WTC11 (cell line): Measurements from ENCODE around the gene MT2A. TPM values are rescaled to one million over a fixed set of nuclear protein-coding genes. Genes with fewer than 3 reads are reported as not detected.
A peak's percentile ranks its signal among the peaks of the same experiment; 100 is the strongest.

Source experiments
- ATAC-seq: fragments of 200-7000 bp; cut with Tn5 transposase; 2 replicates; pipeline ENCODE4 v1.10.0; 2021; ENCODE audit warnings: mild to moderate bottlenecking, moderate library complexity
- CTCF ChIA-PET: fragments of 300-600 bp; sonication (Branson Sonifier 250); formaldehyde crosslinking; loops from one replicate; lab custom pipeline; 2021; ENCODE audit warnings: antibody characterized with exemption; lab: Charles Lee
- POLR2A ChIA-PET: fragments of 350-600 bp; sonication (Branson Sonifier 250); formaldehyde crosslinking; loops from one replicate; lab custom pipeline; 2021; ENCODE audit warnings: antibody characterized with exemption; lab: Charles Lee
- DNase-seq: peaks from one replicate; pipeline ENCODE4 v3.0.0; 2021; ENCODE audit warnings: low spot score
- H3K27ac Mint-ChIP-seq: 2 replicates; pipeline ENCODE4 v1.8.0; 2021; ENCODE audit warnings: mixed read lengths
- H3K27me3 Mint-ChIP-seq: 2 replicates; pipeline ENCODE4 v1.8.0; 2021; ENCODE audit warnings: low read depth, mild to moderate bottlenecking, moderate library complexity, mixed read lengths
- H3K36me3 Mint-ChIP-seq: 2 replicates; pipeline ENCODE4 v1.8.0; 2021; ENCODE audit warnings: mixed read lengths
- H3K4me1 Mint-ChIP-seq: 2 replicates; pipeline ENCODE4 v1.8.0; 2022; ENCODE audit warnings: mixed read lengths
- H3K4me3 Mint-ChIP-seq: 2 replicates; pipeline ENCODE4 v1.8.0; 2021; ENCODE audit warnings: mild to moderate bottlenecking, moderate library complexity, mixed read lengths
- H3K9me3 Mint-ChIP-seq: 2 replicates; pipeline ENCODE4 v1.8.0; 2021; ENCODE audit warnings: mixed read lengths
- GABPB1 ChIP-seq: sonication (generic); formaldehyde crosslinking; IDR thresholded peaks from 2 replicates; pipeline ENCODE4 v1.8.1; 2023; ENCODE audit warnings: mild to moderate bottlenecking, missing genetic modification reagents
- HMGA2 ChIP-seq: fragments of 250-450 bp; sonication (Bioruptor Pico); IDR thresholded peaks from 2 replicates; pipeline ENCODE4 v1.4.0; 2021; ENCODE audit warnings: mild to moderate bottlenecking, moderate library complexity
- IRF2 ChIP-seq: sonication (generic); formaldehyde crosslinking; IDR thresholded peaks from 2 replicates; pipeline ENCODE4 v1.8.0; 2022; ENCODE audit warnings: low read depth, missing genetic modification reagents, borderline replicate concordance
- MXD4 ChIP-seq: fragments of 250-450 bp; sonication (Bioruptor Pico); IDR thresholded peaks from 2 replicates; pipeline ENCODE4 v1.8.0; 2021; ENCODE audit warnings: mild to moderate bottlenecking, moderate library complexity, borderline replicate concordance
- MYBL2 ChIP-seq: sonication (generic); formaldehyde crosslinking; IDR thresholded peaks from 2 replicates; pipeline ENCODE4 v1.8.1; 2023; ENCODE audit warnings: mild to moderate bottlenecking, moderate library complexity, missing genetic modification reagents
- NFATC4 ChIP-seq: fragments of 250-450 bp; sonication (Bioruptor Pico); IDR thresholded peaks from 2 replicates; pipeline ENCODE4 v1.9.0; 2021; ENCODE audit warnings: mild to moderate bottlenecking
- NFYB ChIP-seq: sonication (generic); formaldehyde crosslinking; conservative IDR thresholded peaks from 2 replicates; pipeline ENCODE4 v1.8.0; 2022; ENCODE audit warnings: low read depth, missing genetic modification reagents
- OVOL2 ChIP-seq: fragments of 250-450 bp; sonication (Bioruptor Pico); IDR thresholded peaks from 2 replicates; pipeline ENCODE4 v1.9.0; 2021; ENCODE audit warnings: mild to moderate bottlenecking, borderline replicate concordance
- PRRX2 ChIP-seq: fragments of 250-450 bp; sonication (Bioruptor Pico); IDR thresholded peaks from 2 replicates; pipeline ENCODE4 v1.8.0; 2021; ENCODE audit warnings: mild to moderate bottlenecking
- RELA ChIP-seq: sonication (generic); formaldehyde crosslinking; IDR thresholded peaks from 2 replicates; pipeline ENCODE4 v1.8.1; 2022; ENCODE audit warnings: missing genetic modification reagents, mild to moderate bottlenecking, borderline replicate concordance
- SMAD4 ChIP-seq: sonication (generic); formaldehyde crosslinking; IDR thresholded peaks from 2 replicates; pipeline ENCODE4 v1.8.0; 2022; ENCODE audit warnings: mild to moderate bottlenecking, missing genetic modification reagents
- ZNF138 ChIP-seq: sonication (generic); formaldehyde crosslinking; conservative IDR thresholded peaks from 2 replicates; pipeline ENCODE4 v1.8.1; 2022; ENCODE audit warnings: mild to moderate bottlenecking, moderate library complexity, missing genetic modification reagents
- ZNF317 ChIP-seq: sonication (generic); formaldehyde crosslinking; IDR thresholded peaks from 2 replicates; pipeline ENCODE4 v1.8.1; 2023; ENCODE audit warnings: low read depth, mild to moderate bottlenecking, moderate library complexity, missing genetic modification reagents, borderline replicate concordance
- ZNF671 ChIP-seq: fragments of 250-450 bp; sonication (Bioruptor Pico); IDR thresholded peaks from 2 replicates; pipeline ENCODE4 v1.8.0; 2021; ENCODE audit warnings: mild to moderate bottlenecking
- total RNA-seq: library from RNA; stranded (reverse); gene quantifications from 3 replicates; pipeline ENCODE4 v1.2.3, GENCODE V29; 2021
- TF ChIP-seq, protein P1 (sequence below): sonication (generic); formaldehyde crosslinking; IDR thresholded peaks from 2 replicates; pipeline ENCODE4 v1.8.0; 2022; ENCODE audit warnings: missing genetic modification reagents
- TF ChIP-seq, protein P2 (sequence below): fragments of 250-450 bp; sonication (Bioruptor Pico); IDR thresholded peaks from 2 replicates; pipeline ENCODE4 v1.9.0; 2021; ENCODE audit warnings: mild to moderate bottlenecking, borderline replicate concordance
- TF ChIP-seq, protein P3 (sequence below): fragments of 200-600 bp; IDR thresholded peaks from 2 replicates; pipeline ENCODE4 v1.8.0; 2022; ENCODE audit warnings: antibody characterized with exemption
- TF ChIP-seq, protein P4 (sequence below): fragments of 250-450 bp; sonication (Bioruptor Pico); IDR thresholded peaks from 2 replicates; pipeline ENCODE4 v2.1.2; 2022; ENCODE audit warnings: mild to moderate bottlenecking, moderate library complexity
- TF ChIP-seq, protein P5 (sequence below): sonication (generic); formaldehyde crosslinking; IDR thresholded peaks from 2 replicates; pipeline ENCODE4 v1.8.1; 2023; ENCODE audit warnings: mild to moderate bottlenecking, missing genetic modification reagents, borderline replicate concordance

The MT2A gene
- total RNA-seq, 1 experiment from 2014 or later, result 139 TPM

DNA sequence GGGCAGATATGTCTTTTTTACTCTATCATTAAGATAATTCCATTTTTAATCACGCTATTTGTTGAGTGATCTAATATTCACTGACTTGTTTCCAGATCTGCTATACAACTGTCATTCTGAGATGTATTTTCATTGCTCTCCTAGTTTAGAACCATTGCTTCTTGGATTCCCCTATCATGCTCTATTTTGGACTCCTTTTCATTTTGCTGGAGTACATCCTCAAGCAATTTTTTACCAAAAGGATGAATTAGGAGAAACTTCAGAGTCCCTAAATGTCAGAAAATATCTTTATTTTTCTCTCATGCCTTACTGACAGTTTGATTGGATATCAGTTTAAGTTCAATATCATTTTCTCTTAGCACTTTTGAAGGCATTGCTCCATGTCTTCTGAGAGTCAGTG lies 33.8 kb upstream of the MT2A start (continued):
- TF ChIP-seq IRF2 (CRISPR knock-in tag) (no peak), PRRX2 (CRISPR knock-in tag) (no peak)
- TF ChIP-seq, protein P1, sequence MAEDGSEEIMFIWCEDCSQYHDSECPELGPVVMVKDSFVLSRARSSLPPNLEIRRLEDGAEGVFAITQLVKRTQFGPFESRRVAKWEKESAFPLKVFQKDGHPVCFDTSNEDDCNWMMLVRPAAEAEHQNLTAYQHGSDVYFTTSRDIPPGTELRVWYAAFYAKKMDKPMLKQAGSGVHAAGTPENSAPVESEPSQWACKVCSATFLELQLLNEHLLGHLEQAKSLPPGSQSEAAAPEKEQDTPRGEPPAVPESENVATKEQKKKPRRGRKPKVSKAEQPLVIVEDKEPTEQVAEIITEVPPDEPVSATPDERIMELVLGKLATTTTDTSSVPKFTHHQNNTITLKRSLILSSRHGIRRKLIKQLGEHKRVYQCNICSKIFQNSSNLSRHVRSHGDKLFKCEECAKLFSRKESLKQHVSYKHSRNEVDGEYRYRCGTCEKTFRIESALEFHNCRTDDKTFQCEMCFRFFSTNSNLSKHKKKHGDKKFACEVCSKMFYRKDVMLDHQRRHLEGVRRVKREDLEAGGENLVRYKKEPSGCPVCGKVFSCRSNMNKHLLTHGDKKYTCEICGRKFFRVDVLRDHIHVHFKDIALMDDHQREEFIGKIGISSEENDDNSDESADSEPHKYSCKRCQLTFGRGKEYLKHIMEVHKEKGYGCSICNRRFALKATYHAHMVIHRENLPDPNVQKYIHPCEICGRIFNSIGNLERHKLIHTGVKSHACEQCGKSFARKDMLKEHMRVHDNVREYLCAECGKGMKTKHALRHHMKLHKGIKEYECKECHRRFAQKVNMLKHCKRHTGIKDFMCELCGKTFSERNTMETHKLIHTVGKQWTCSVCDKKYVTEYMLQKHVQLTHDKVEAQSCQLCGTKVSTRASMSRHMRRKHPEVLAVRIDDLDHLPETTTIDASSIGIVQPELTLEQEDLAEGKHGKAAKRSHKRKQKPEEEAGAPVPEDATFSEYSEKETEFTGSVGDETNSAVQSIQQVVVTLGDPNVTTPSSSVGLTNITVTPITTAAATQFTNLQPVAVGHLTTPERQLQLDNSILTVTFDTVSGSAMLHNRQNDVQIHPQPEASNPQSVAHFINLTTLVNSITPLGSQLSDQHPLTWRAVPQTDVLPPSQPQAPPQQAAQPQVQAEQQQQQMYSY (CRISPR knock-in tag), result no peak

DNA sequence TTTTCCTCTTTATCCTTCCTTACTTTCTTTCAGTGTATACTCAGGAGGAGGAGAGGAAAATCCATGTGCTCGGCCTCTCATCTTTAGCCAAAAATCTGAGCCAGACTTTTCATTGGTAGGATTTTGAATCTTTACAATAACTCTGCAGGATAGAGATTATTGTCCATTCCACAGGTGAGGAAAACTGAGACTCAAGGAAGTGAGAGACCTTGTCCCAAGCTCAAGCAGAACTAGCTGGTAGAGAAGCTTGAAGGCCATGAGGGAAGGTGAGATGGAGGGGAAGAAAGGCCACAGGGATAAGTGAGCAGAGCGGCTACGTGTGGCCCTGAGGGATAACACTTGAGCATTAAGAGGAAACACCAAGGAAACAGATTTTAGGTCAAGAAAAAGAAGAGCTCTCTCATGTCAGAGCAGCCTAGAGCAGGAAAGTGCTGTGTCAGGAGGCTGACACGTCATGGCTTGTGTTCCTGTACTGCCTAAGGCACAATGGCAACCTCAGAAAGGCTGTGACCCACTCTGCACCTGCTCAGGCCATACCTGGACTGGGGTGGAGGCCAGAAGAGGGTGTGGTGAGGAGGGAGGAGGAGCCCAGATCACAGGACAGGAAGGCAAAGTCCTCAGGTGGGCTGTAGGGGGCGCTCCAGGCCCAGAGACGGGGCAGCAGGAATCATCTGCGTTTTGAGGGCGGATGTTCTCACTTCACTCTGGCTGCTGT lies 31.6 kb upstream of the MT2A start:
- peak; percentile 100 for ATAC-seq
- TF ChIP-seq, protein P2, sequence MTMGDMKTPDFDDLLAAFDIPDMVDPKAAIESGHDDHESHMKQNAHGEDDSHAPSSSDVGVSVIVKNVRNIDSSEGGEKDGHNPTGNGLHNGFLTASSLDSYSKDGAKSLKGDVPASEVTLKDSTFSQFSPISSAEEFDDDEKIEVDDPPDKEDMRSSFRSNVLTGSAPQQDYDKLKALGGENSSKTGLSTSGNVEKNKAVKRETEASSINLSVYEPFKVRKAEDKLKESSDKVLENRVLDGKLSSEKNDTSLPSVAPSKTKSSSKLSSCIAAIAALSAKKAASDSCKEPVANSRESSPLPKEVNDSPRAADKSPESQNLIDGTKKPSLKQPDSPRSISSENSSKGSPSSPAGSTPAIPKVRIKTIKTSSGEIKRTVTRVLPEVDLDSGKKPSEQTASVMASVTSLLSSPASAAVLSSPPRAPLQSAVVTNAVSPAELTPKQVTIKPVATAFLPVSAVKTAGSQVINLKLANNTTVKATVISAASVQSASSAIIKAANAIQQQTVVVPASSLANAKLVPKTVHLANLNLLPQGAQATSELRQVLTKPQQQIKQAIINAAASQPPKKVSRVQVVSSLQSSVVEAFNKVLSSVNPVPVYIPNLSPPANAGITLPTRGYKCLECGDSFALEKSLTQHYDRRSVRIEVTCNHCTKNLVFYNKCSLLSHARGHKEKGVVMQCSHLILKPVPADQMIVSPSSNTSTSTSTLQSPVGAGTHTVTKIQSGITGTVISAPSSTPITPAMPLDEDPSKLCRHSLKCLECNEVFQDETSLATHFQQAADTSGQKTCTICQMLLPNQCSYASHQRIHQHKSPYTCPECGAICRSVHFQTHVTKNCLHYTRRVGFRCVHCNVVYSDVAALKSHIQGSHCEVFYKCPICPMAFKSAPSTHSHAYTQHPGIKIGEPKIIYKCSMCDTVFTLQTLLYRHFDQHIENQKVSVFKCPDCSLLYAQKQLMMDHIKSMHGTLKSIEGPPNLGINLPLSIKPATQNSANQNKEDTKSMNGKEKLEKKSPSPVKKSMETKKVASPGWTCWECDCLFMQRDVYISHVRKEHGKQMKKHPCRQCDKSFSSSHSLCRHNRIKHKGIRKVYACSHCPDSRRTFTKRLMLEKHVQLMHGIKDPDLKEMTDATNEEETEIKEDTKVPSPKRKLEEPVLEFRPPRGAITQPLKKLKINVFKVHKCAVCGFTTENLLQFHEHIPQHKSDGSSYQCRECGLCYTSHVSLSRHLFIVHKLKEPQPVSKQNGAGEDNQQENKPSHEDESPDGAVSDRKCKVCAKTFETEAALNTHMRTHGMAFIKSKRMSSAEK (CRISPR knock-in tag), result no peak
- TF ChIP-seq, protein P3, sequence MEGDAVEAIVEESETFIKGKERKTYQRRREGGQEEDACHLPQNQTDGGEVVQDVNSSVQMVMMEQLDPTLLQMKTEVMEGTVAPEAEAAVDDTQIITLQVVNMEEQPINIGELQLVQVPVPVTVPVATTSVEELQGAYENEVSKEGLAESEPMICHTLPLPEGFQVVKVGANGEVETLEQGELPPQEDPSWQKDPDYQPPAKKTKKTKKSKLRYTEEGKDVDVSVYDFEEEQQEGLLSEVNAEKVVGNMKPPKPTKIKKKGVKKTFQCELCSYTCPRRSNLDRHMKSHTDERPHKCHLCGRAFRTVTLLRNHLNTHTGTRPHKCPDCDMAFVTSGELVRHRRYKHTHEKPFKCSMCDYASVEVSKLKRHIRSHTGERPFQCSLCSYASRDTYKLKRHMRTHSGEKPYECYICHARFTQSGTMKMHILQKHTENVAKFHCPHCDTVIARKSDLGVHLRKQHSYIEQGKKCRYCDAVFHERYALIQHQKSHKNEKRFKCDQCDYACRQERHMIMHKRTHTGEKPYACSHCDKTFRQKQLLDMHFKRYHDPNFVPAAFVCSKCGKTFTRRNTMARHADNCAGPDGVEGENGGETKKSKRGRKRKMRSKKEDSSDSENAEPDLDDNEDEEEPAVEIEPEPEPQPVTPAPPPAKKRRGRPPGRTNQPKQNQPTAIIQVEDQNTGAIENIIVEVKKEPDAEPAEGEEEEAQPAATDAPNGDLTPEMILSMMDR, result peak; percentile 84
- TF ChIP-seq OVOL2 (CRISPR knock-in tag) (no peak), ZNF317 (CRISPR knock-in tag) (no peak), GABPB1 (CRISPR knock-in tag) (peak; percentile 34; the same call in 1 of the 2 replicates), RELA (no peak), ZNF138 (CRISPR knock-in tag) (no peak), MXD4 (CRISPR knock-in tag) (no peak), SMAD4 (no peak), ZNF671 (CRISPR knock-in tag) (no peak), NFATC4 (CRISPR knock-in tag) (no peak), HMGA2 (no peak), MYBL2 (no peak), NFYB (CRISPR knock-in tag) (no peak)
- TF ChIP-seq, protein P4, sequence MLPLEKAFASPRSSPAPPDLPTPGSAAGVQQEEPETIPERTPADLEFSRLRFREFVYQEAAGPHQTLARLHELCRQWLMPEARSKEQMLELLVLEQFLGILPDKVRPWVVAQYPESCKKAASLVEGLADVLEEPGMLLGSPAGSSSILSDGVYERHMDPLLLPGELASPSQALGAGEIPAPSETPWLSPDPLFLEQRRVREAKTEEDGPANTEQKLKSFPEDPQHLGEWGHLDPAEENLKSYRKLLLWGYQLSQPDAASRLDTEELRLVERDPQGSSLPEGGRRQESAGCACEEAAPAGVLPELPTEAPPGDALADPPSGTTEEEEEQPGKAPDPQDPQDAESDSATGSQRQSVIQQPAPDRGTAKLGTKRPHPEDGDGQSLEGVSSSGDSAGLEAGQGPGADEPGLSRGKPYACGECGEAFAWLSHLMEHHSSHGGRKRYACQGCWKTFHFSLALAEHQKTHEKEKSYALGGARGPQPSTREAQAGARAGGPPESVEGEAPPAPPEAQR (CRISPR knock-in tag), result no peak
- TF ChIP-seq, protein P5, sequence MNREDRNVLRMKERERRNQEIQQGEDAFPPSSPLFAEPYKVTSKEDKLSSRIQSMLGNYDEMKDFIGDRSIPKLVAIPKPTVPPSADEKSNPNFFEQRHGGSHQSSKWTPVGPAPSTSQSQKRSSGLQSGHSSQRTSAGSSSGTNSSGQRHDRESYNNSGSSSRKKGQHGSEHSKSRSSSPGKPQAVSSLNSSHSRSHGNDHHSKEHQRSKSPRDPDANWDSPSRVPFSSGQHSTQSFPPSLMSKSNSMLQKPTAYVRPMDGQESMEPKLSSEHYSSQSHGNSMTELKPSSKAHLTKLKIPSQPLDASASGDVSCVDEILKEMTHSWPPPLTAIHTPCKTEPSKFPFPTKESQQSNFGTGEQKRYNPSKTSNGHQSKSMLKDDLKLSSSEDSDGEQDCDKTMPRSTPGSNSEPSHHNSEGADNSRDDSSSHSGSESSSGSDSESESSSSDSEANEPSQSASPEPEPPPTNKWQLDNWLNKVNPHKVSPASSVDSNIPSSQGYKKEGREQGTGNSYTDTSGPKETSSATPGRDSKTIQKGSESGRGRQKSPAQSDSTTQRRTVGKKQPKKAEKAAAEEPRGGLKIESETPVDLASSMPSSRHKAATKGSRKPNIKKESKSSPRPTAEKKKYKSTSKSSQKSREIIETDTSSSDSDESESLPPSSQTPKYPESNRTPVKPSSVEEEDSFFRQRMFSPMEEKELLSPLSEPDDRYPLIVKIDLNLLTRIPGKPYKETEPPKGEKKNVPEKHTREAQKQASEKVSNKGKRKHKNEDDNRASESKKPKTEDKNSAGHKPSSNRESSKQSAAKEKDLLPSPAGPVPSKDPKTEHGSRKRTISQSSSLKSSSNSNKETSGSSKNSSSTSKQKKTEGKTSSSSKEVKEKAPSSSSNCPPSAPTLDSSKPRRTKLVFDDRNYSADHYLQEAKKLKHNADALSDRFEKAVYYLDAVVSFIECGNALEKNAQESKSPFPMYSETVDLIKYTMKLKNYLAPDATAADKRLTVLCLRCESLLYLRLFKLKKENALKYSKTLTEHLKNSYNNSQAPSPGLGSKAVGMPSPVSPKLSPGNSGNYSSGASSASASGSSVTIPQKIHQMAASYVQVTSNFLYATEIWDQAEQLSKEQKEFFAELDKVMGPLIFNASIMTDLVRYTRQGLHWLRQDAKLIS (CRISPR knock-in tag), result no peak

More for the DNA sequence above, 31.6 kb upstream of the MT2A start:
- Mint-ChIP-seq H3K9me3 (peaks cover 11% of the 10 kb centered on the region), H3K36me3 (no peaks in the 10 kb centered on the region), H3K27me3 (peaks cover 4% of the 10 kb centered on the region), H3K4me1 (no peaks in the 10 kb centered on the region), H3K27ac (no peak overlapping the region), H3K4me3 (no peak overlapping the region)
- ChIA-PET POLR2A (no interaction called here), CTCF (interaction anchor here (0.8 to 3.0 kb wide), 7 partner anchors 16 to 216 kb away, joined by 3 to 24 read pairs (median 6); no protein-coding TSS in a partner anchor)
- peak; percentile 90 for DNase-seq
